Astrocyte (in vitro differentiated cells and primary cell): Measurements from ENCODE around the gene PTPN6. TPM values are rescaled to one million over a fixed set of nuclear protein-coding genes. Genes with fewer than 3 reads are reported as not detected.

ENCODE experiments used
- DNase-seq: peaks from one replicate; pipeline ENCODE4 v3.0.0-alpha.2; 2010; ENCODE audit warnings: low read depth
- FAIRE-seq: peaks from 2 replicates; lab custom pipeline; 2011; peaks lifted over from hg19 to GRCh38; lab: Jason Lieb, UNC
- H2AFZ ChIP-seq: 2 replicates; pipeline ENCODE4 v1.6.0; 2012; ENCODE audit warnings: low read depth, low read length, inconsistent platforms
- H3K27ac ChIP-seq: 2 replicates; pipeline ENCODE4 v1.5.1; 2011; ENCODE audit warnings: low read depth, low read length, inconsistent platforms
- H3K27me3 ChIP-seq: 2 replicates; pipeline ENCODE4 v1.6.0; 2011; ENCODE audit warnings: low read length, inconsistent platforms; ENCODE audit not compliant: insufficient read depth
- H3K36me3 ChIP-seq: 2 replicates; pipeline ENCODE4 v1.5.1; 2011; ENCODE audit warnings: low read length, inconsistent platforms; ENCODE audit not compliant: insufficient read depth
- H3K4me1 ChIP-seq: 2 replicates; pipeline ENCODE4 v1.5.1; 2011; ENCODE audit warnings: low read length, inconsistent platforms; ENCODE audit not compliant: insufficient read depth
- H3K4me2 ChIP-seq: 2 replicates; pipeline ENCODE4 v1.6.0; 2012; ENCODE audit warnings: low read length, inconsistent platforms
- H3K4me3 ChIP-seq: 2 replicates; pipeline ENCODE4 v1.5.1; 2011; ENCODE audit warnings: low read depth, mild to moderate bottlenecking, low read length, inconsistent platforms; ENCODE audit not compliant: insufficient read depth
- H3K79me2 ChIP-seq: 2 replicates; pipeline ENCODE4 v1.6.0; 2012; ENCODE audit warnings: mild to moderate bottlenecking, low read length, inconsistent platforms; ENCODE audit not compliant: insufficient read depth
- H3K9ac ChIP-seq: 2 replicates; pipeline ENCODE4 v1.6.0; 2012; ENCODE audit warnings: mild to moderate bottlenecking, low read length, inconsistent platforms
- H3K9me3 ChIP-seq: 2 replicates; pipeline ENCODE4 v1.5.1; 2012; ENCODE audit warnings: low read depth, mild to moderate bottlenecking, low read length, inconsistent platforms; ENCODE audit not compliant: insufficient read depth
- H4K20me1 ChIP-seq: 2 replicates; pipeline ENCODE4 v1.6.0; 2012; ENCODE audit warnings: low read length, inconsistent platforms; ENCODE audit not compliant: insufficient read depth
- H3K27ac Mint-ChIP-seq: one replicate; pipeline ENCODE4 v1.8.0; 2021; ENCODE audit warnings: mild to moderate bottlenecking, mixed read lengths; ENCODE audit not compliant: unreplicated experiment
- H3K27me3 Mint-ChIP-seq: one replicate; pipeline ENCODE4 v1.8.0; 2021; ENCODE audit warnings: low read depth, mixed read lengths; ENCODE audit not compliant: unreplicated experiment
- H3K36me3 Mint-ChIP-seq: one replicate; pipeline ENCODE4 v1.8.0; 2021; ENCODE audit warnings: low read depth, mixed read lengths; ENCODE audit not compliant: unreplicated experiment
- H3K4me1 Mint-ChIP-seq: one replicate; pipeline ENCODE4 v1.8.0; 2021; ENCODE audit warnings: low read depth, mixed read lengths; ENCODE audit not compliant: unreplicated experiment
- H3K4me3 Mint-ChIP-seq: one replicate; pipeline ENCODE4 v1.8.0; 2021; ENCODE audit warnings: mild to moderate bottlenecking, moderate library complexity, mixed read lengths; ENCODE audit not compliant: unreplicated experiment
- H3K9me3 Mint-ChIP-seq: one replicate; pipeline ENCODE4 v1.8.0; 2021; ENCODE audit warnings: mild to moderate bottlenecking, mixed read lengths; ENCODE audit not compliant: unreplicated experiment
- CTCF ChIP-seq: IDR thresholded peaks from 2 replicates; pipeline ENCODE4 v1.5.1; 2011; ENCODE audit warnings: low read depth, mild to moderate bottlenecking, inconsistent platforms, low read length, moderate library complexity; ENCODE audit not compliant: insufficient read depth
- EZH2 ChIP-seq: IDR thresholded peaks from 2 replicates; pipeline ENCODE4 v1.6.1; 2012; ENCODE audit warnings: mild to moderate bottlenecking, low read length, inconsistent platforms; ENCODE audit not compliant: insufficient read depth
- total RNA-seq: library from RNA; stranded (reverse); gene quantifications from 2 replicates; pipeline ENCODE4 v1.2.1, GENCODE V29; 2021

PTPN6 gene
- total RNA-seq, 1 donor from 2014 or later = 8.9 TPM

- H3K9me3 ChIP-seq = no peaks in the 10 kb centered on the region
- Mint-ChIP-seq H3K27me3 (no peaks in the 10 kb centered on the region), H3K9me3 (no peaks in the 10 kb centered on the region), H3K27ac (no peak overlapping the region), H3K4me1 (peaks cover 25% of the 10 kb centered on the region), H3K36me3 (no peaks in the 10 kb centered on the region), H3K4me3 (no peak overlapping the region)
- no peak overlapping the region for H3K4me2 ChIP-seq
- H3K27me3 ChIP-seq = no peaks in the 10 kb centered on the region
- H3K79me2 ChIP-seq = peaks cover 8% of the 10 kb centered on the region
- DNase-seq = no peak
- peaks cover 19% of the 10 kb centered on the region for H4K20me1 ChIP-seq
- peaks cover 25% of the 10 kb centered on the region for H3K4me1 ChIP-seq
- TF ChIP-seq EZH2 (no peak), CTCF (no peak)
- H3K9ac ChIP-seq = no peak overlapping the region
- FAIRE-seq = no peak
- H3K27ac ChIP-seq = no peak overlapping the region
- no peak overlapping the region for H3K4me3 ChIP-seq
- H2AFZ ChIP-seq = no peak overlapping the region
- H3K36me3 ChIP-seq = no peaks in the 10 kb centered on the region
These were observed 3.5 kb upstream of the PTPN6 start for GRCh38 chr12:6947615-6948014.

DNA sequence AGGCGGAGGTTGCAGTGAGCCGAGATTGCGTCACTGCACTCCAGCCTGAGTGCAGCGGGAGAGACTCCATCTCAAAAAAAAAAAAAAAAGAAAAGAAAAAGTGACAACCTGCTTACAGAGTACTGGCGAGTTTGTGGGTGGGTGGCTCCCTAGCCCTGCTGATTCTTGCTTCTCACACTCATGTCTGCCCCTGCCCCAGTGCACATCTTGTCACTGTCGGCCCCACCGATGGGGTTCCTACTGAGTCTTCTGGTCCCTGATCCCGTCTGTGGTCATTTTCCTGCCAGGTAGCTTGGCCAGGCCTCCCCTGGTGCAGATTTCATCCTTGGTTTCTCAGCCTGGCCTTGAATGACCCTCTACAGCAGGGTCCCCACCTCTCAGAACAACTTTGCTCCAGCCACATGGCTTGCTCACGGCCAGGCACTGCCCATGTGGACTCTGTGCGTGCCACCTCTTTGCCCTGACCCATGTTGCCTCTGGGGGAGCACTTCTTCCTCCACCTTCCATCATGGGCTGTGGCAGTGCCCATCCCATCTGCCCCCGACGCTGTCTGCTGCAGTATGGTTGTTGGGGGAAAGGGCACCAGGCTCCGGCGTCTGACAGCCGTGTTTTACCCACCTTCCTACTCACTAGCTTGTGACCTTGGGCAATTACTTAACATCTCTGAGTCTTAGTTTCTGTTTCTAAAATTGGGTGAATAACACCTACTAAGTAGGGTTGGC, 2.1 kb upstream of the PTPN6 start:
- DNase-seq (no peak), FAIRE-seq (no peak)
- peaks cover 30% of the 10 kb centered on the region for H3K4me1 ChIP-seq
- Mint-ChIP-seq H3K9me3 (no peaks in the 10 kb centered on the region), H3K27me3 (no peaks in the 10 kb centered on the region), H3K4me1 (peaks cover 28% of the 10 kb centered on the region), H3K36me3 (no peaks in the 10 kb centered on the region), H3K4me3 (no peak overlapping the region), H3K27ac (no peak overlapping the region)
- H3K36me3 ChIP-seq = no peaks in the 10 kb centered on the region
- peaks cover 8% of the 10 kb centered on the region for H3K79me2 ChIP-seq
- no peaks in the 10 kb centered on the region for H3K9me3 ChIP-seq
- TF ChIP-seq EZH2 (no peak), CTCF (no peak)
- no peaks in the 10 kb centered on the region for H3K27me3 ChIP-seq
- H3K9ac ChIP-seq = no peak overlapping the region
- H2AFZ ChIP-seq = no peak overlapping the region
- H3K4me2 ChIP-seq = no peak overlapping the region
- H3K27ac ChIP-seq = no peak overlapping the region
- no peak overlapping the region for H3K4me3 ChIP-seq
- H4K20me1 ChIP-seq = peaks cover 19% of the 10 kb centered on the region

DNA sequence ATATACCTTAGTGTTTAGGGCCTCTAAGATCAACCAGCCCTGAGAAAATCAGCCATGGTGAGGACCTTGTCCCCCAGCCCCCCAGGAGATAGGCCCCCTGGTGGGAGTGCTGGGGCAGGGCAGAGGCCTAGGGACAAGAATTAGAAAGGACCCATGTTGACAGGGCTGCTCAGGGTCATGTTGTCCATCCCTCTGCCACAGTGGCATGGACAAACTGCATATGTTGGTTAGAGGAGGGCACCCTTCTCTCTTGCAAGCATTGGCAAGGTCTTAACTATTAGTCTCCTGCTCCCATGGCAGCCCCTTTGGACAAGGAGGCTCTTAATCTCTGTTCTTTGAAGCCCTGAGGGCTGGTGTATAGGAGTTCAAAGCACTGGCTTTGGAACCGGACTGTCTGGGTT, 755 bp upstream of the PTPN6 start:
- no peak for FAIRE-seq
- no peak overlapping the region for H3K27ac ChIP-seq
- H4K20me1 ChIP-seq = peaks cover 13% of the 10 kb centered on the region
- no peak for DNase-seq
- peak overlapping the region; percentile 26 for H3K27ac Mint-ChIP-seq
- TF ChIP-seq EZH2 (no peak), CTCF (peak; percentile 12)
- H3K9ac ChIP-seq = no peak overlapping the region
- no peak overlapping the region for H3K4me3 ChIP-seq
- no peak overlapping the region for H3K4me3 Mint-ChIP-seq
- H3K79me2 ChIP-seq = peaks cover 3% of the 10 kb centered on the region
- H3K4me2 ChIP-seq = no peak overlapping the region
- H3K27me3 ChIP-seq = no peaks in the 10 kb centered on the region
- H3K4me1 ChIP-seq = peaks cover 23% of the 10 kb centered on the region
- no peaks in the 10 kb centered on the region for H3K36me3 Mint-ChIP-seq
- H3K9me3 Mint-ChIP-seq = no peaks in the 10 kb centered on the region
- no peaks in the 10 kb centered on the region for H3K9me3 ChIP-seq
- no peaks in the 10 kb centered on the region for H3K36me3 ChIP-seq
- no peak overlapping the region for H2AFZ ChIP-seq
- peaks cover 26% of the 10 kb centered on the region for H3K4me1 Mint-ChIP-seq
- no peaks in the 10 kb centered on the region for H3K27me3 Mint-ChIP-seq
